Lower leg skin (tissue), 4 donors: ENCODE data around the gene SNX30. TPM values are rescaled to one million over a fixed set of nuclear protein-coding genes. Genes with fewer than 3 reads are reported as not detected.

Experiments used
- DNase-seq, 2 donors: peaks; one replicate each; pipeline ENCODE4 v3.0.0-alpha.2; 2019; ENCODE audit warnings: low spot score in 2 of 2
- H3K4me3 ChIP-seq: fragments of 200-600 bp; sonication (generic); 2 replicates; pipeline ENCODE4 v1.5.1; 2017; ENCODE audit warnings: mild to moderate bottlenecking, low read depth; ENCODE audit not compliant: poor library complexity, severe bottlenecking
- CTCF ChIP-seq, 3 donors: fragments of 450-650 bp; IDR thresholded peaks; one replicate each; pipeline ENCODE4 v1.5.1; 2016; ENCODE audit warnings: antibody characterized with exemption in 3 of 3, mild to moderate bottlenecking in 3 of 3, moderate library complexity in 2 of 3
- POLR2A ChIP-seq, 2 donors: fragments of 450-650 bp; IDR thresholded peaks; one replicate each; pipeline ENCODE4 v1.6.1; 2016 to 2017; ENCODE audit warnings: antibody characterized with exemption in 2 of 2, mild to moderate bottlenecking in 1 of 2, moderate library complexity in 1 of 2
- WGBS, 2 donors: methylation state at CpG; one replicate each; pipeline ENCODE4 v1.1.5; 2018; 5-methylcytosine and 5-hydroxymethylcytosine counted together
- intact Hi-C: fragments of 100-400 bp; cut with DNase I; formaldehyde crosslinking; loops from one replicate; pipeline ENCODE4 v1.15.0; 2023; ENCODE audit warnings: low total_unique reads
- total RNA-seq, 4 donors: library from RNA; depleted of rRNA; stranded (reverse); fragments of >200 nt; gene quantifications; one replicate each; pipeline ENCODE4 v1.1.0, GENCODE V29; 2016

SNX30 gene
- total RNA-seq, 4 donors from 2014 or later = 7.6 to 16.5 (median 13.0) TPM

DNA sequence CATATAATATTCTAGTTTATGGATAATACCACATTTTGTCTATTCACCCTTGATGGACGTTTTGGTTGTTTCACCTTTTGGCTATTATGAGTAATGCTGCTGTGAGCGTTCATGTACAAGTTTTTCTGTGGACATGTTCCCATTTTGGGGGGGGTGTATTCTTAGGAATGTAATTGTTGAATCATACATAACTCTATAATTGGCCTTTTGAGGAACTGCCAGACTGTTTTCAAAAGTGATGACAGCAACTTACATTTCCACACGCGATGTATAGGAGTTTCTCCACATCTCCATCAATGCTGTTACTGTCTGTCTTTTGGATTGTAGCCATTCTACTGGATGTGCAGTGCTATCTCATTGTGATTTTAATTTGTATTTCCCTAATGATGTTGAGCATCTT lies 70.3 kb downstream of the SNX30 start:
- no peak for TF ChIP-seq CTCF (IDR thresholded peaks at IDR 0.05)
- no peak for TF ChIP-seq POLR2A (IDR thresholded peaks at IDR 0.05)
- no peak for DNase-seq
- WGBS, 2 donors = 71 to 74% methylated on average over 4 of the region's 4 CpGs
- intact Hi-C loops = no loop called here
- no peak overlapping the region for H3K4me3 ChIP-seq

GRCh38 chr9:112822618-112823017 lies 72.1 kb downstream of the SNX30 start:
- TF ChIP-seq POLR2A (IDR thresholded peaks at IDR 0.05) (no peak), CTCF (IDR thresholded peaks at IDR 0.05) (no peak)
- H3K4me3 ChIP-seq = no peak overlapping the region
- 91 to 93% methylated on average over 3 of the region's 3 CpGs for WGBS, 2 donors
- intact Hi-C loops = no loop called here
- DNase-seq = no peak

DNA sequence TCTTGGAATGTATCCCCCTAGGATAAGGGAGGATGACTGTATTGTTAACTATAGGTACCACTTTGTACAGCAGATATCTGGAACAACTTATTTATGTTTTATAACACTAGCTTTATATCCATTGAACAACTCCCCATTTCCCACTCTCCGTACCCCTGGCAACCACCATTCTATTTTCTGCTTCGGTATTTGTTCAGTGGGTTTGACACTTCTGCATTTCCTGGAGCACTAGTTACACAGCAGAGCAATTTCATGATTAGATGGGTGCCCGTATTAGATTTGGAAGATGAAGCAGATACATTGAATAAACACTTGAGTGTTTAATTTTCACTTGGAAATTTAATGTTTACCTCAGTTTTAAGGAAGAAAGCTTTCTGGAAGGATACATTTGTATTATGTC lies 72.7 kb downstream of the SNX30 start:
- TF ChIP-seq POLR2A (IDR thresholded peaks at IDR 0.05) = no peak
- no peak for TF ChIP-seq CTCF (IDR thresholded peaks at IDR 0.05)
- H3K4me3 ChIP-seq = no peak overlapping the region
- no peak for DNase-seq
- intact Hi-C loops = no loop called here
- whole genome bisulfite sequencing, 2 donors = 66 to 88% methylated on average over 3 of the region's 3 CpGs

DNA sequence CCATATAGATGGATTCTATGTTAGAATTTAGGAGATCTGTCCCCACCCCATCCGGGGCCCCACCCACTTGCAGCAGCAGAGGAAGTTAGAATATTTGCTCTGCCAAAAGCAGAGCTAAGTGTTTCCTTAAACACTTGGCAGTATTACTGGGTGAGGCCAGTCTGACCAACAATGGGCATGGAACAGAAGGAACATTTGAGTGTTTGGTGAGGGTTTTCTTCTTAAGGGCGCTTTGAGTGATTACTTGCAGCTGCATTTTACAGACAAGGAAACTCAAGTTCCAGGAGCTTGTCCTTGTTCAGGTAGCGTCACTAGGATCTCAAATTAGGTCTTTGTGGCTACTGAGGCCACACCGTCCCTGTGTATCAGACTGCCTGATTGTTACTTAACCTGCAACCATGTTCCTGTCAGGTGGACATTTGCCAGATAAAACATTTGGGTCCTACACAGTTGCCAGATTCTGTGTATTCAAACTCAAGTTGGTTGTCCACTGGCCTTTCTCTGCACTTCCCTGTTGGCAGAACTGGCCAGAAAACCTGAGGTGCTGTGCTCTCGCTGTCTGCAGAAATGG lies 80.8 kb downstream of the SNX30 start:
- H3K4me3 ChIP-seq = no peak overlapping the region
- TF ChIP-seq POLR2A (IDR thresholded peaks at IDR 0.05) = no peak
- no peak for TF ChIP-seq CTCF (IDR thresholded peaks at IDR 0.05)
- DNase-seq = peak; percentile 30 to 86
- intact Hi-C loops = no loop called here
- WGBS, 2 donors = 58 to 65% methylated on average over 5 of the region's 5 CpGs

DNA sequence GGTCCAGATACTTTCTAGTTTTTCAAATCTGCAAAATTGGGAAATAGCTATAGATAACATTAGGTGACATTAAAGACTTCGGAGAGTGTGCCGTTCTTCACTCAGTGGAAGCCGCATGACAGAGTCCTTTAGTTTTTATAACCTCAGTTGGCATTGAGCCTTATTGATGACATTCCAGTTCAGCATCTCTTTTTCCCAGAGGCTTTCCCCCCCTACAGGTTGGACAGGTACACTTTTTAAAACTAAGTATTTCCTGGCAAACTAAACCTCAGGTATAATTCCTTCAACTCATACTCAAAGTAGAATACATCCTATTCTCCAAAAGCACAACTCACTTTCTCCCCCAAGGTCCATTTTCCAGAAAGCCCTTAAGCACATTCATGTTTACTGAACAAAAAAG lies 81.4 kb downstream of the SNX30 start:
- TF ChIP-seq POLR2A (IDR thresholded peaks at IDR 0.05) (no peak), CTCF (IDR thresholded peaks at IDR 0.05) (no peak)
- DNase-seq = no peak
- H3K4me3 ChIP-seq = no peak overlapping the region
- intact Hi-C loops = no loop called here
- 75 to 81% methylated on average over 3 of the region's 3 CpGs for WGBS, 2 donors

- 78 to 81% methylated on average over 4 of the region's 4 CpGs for WGBS, 2 donors
- DNase-seq = no peak
- TF ChIP-seq CTCF (IDR thresholded peaks at IDR 0.05) (no peak), POLR2A (IDR thresholded peaks at IDR 0.05) (no peak)
- no peak overlapping the region for H3K4me3 ChIP-seq
- intact Hi-C loops = no loop called here
These were observed 82.5 kb downstream of the SNX30 start for GRCh38 chr9:112833081-112833480.
